ENCODE measurements around the gene SLC25A21. TPM values are rescaled to one million over a fixed set of nuclear protein-coding genes. Genes with fewer than 3 reads are reported as not detected.

The SLC25A21 gene
- polyA plus RNA-seq, 2 donors = 0.53 to 0.74 TPM

DNA sequence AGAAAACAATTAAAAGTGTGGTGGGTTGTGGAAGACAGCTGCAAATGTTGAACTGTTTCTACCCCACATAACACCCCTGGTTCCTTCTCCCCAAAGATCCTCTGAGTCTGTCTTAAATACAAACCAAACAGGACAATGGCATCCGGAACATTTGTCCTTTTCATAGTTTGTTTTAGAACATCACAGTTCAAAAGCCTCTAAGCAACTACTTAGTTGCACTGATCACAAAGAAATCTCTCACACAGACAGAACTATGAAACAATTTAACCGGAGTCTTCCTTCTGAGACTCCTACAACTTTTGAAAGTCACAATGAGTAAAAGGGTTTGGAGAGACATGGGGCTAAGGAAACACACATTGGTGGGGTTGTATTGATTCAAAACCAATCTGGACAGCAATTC lies 125.6 kb downstream of the SLC25A21 start:
- no peaks in the 10 kb centered on the region for H3K27me3 ChIP-seq (ENCODE audit: control insufficient read depth in 1 of 2, insufficient read depth in 2 of 2, low read length in 2 of 2)
- H3K4me1 ChIP-seq (ENCODE audit: control insufficient read depth in 2 of 2, insufficient read depth in 2 of 2, low read length in 1 of 2) = no peaks in the 10 kb centered on the region
- H3K4me3 ChIP-seq (ENCODE audit: low read depth in 1 of 2, low read length in 2 of 2) = no peak overlapping the region
- 83 to 91% methylated on average over 2 of the region's 2 CpGs for WGBS, 2 donors
- H3K27ac ChIP-seq (ENCODE audit: low read depth in 2 of 2, low read length in 1 of 2) = no peak overlapping the region
- no peaks in the 10 kb centered on the region for H3K36me3 ChIP-seq (ENCODE audit: control insufficient read depth in 2 of 2, insufficient read depth in 2 of 2, low read length in 1 of 2)
- no peaks in the 10 kb centered on the region for H3K9me3 ChIP-seq (ENCODE audit: control insufficient read depth in 2 of 2, insufficient read depth in 1 of 2, low read depth in 1 of 2, low read length in 1 of 2)

DNA sequence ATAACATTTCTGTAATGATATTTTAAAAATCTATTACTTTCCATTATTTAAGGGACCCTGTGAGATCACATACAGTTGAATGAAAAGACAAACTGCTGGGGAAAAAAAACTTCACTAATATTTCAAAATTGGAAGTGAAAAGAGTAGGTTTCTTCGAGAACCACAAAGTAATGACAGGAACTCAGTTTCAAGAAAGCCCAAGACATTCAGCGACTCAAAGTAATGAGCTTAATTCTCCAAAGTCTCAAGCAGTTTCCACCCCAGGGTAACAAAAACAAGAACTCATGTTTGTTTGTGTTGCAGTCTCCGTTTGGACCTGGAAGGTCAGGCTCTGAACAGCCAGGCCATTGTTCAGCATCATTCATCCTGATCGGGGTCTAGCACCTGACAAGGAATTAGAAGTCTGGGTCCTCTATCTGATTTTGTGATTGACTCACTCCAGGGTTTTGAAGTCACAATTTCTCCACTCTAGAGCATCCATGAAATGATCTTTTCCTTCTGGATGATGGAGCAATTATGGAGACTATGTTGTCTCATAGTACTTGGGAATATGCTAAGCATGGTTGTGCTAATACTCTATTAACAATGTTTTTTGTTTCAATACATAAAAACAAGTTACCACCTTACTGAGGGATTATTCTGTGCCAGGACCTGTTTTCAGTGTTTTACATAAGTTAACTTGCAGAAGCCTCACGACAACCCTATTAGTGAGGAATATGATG lies 126.9 kb downstream of the SLC25A21 start:
- Histone ChIP-seq H3K9me3 (ENCODE audit: control insufficient read depth in 2 of 2, insufficient read depth in 1 of 2, low read depth in 1 of 2, low read length in 1 of 2) (no peaks in the 10 kb centered on the region), H3K27me3 (ENCODE audit: control insufficient read depth in 1 of 2, insufficient read depth in 2 of 2, low read length in 2 of 2) (no peaks in the 10 kb centered on the region), H3K4me1 (ENCODE audit: control insufficient read depth in 2 of 2, insufficient read depth in 2 of 2, low read length in 1 of 2) (no peaks in the 10 kb centered on the region), H3K27ac (ENCODE audit: low read depth in 2 of 2, low read length in 1 of 2) (no peak overlapping the region), H3K4me3 (ENCODE audit: low read depth in 1 of 2, low read length in 2 of 2) (no peak overlapping the region), H3K36me3 (ENCODE audit: control insufficient read depth in 2 of 2, insufficient read depth in 2 of 2, low read length in 1 of 2) (no peaks in the 10 kb centered on the region)
- 70% methylated on average over 5 of the region's 5 CpGs for WGBS, 2 donors

DNA sequence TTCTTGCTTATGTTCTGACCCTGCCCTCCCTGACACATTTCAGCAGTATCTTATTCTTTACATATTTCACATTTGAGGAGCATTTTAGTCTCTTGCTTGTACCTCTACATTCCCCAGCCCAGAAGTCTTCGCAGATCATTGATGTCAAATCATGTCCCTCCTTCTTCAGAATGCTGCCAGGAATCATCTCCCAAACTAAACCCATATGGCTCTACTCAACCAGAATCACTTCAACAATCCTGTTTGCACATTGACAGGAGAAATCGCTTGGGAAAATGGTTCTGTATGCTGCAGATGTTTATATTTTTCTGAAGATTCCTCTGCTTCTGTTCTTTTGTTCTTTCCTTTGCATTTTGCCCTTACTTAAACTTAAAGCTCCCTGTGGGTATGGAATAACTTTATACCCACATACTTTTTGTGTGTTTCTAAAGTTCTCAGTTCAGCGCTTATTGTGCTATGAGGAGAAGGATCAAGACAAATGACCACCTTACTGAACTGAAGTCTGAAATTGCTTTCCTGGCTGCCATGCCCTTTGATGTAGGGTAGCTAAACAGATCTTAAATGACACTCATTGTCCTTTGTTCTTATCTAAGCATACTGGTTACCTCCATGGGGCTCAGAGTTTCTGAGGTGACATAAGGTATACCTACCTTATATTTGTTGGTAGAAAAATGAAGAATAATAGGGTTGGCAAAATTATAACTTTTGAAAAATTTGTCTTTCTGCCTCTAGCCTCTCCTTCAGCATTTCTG lies 134.6 kb downstream of the SLC25A21 start:
- H3K27me3 ChIP-seq (ENCODE audit: control insufficient read depth in 1 of 2, insufficient read depth in 2 of 2, low read length in 2 of 2) = no peaks in the 10 kb centered on the region
- H3K9me3 ChIP-seq (ENCODE audit: control insufficient read depth in 2 of 2, insufficient read depth in 1 of 2, low read depth in 1 of 2, low read length in 1 of 2) = no peaks in the 10 kb centered on the region
- H3K4me3 ChIP-seq (ENCODE audit: low read depth in 1 of 2, low read length in 2 of 2) = no peak overlapping the region
- WGBS, 2 donors = 77% methylated on average over 3 of the region's 3 CpGs
- no peaks in the 10 kb centered on the region for H3K36me3 ChIP-seq (ENCODE audit: control insufficient read depth in 2 of 2, insufficient read depth in 2 of 2, low read length in 1 of 2)
- H3K27ac ChIP-seq (ENCODE audit: low read depth in 2 of 2, low read length in 1 of 2) = no peak overlapping the region
- no peaks in the 10 kb centered on the region for H3K4me1 ChIP-seq (ENCODE audit: control insufficient read depth in 2 of 2, insufficient read depth in 2 of 2, low read length in 1 of 2)

DNA sequence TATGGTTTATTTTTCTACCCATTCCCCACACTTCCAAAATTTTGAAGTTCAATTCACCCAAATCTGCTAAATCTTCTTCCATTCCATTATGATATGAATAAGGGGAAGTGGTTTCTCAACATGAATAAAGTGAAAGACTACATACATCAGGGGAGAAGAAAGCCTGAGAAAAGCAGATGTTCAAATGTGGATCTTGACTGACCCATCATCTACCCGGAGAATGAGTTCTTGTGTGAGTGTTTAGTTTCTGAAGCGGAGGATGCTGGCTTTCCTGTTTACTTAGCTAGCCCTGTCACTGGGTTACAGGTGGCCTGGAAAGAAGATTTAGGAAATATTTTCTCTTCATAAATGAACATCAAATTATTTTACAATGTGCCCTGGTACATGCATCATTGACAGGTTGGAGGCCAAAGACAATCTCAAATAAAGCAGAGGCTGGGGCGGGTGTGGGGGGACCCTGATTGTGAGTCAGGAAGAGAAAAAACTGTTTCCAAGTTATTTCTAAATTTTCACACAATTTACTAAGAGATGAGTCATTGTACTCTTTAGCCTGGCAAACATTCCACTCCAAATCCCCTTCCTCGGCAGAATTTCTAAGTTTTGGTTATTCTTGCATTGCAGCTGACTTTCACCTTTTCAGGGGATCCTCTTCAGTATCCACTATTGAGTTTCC lies 135.6 kb downstream of the SLC25A21 start:
- Histone ChIP-seq H3K9me3 (ENCODE audit: control insufficient read depth in 2 of 2, insufficient read depth in 1 of 2, low read depth in 1 of 2, low read length in 1 of 2) (no peaks in the 10 kb centered on the region), H3K4me3 (ENCODE audit: low read depth in 1 of 2, low read length in 2 of 2) (no peak overlapping the region), H3K27me3 (ENCODE audit: control insufficient read depth in 1 of 2, insufficient read depth in 2 of 2, low read length in 2 of 2) (no peaks in the 10 kb centered on the region), H3K27ac (ENCODE audit: low read depth in 2 of 2, low read length in 1 of 2) (no peak overlapping the region), H3K4me1 (ENCODE audit: control insufficient read depth in 2 of 2, insufficient read depth in 2 of 2, low read length in 1 of 2) (no peaks in the 10 kb centered on the region), H3K36me3 (ENCODE audit: control insufficient read depth in 2 of 2, insufficient read depth in 2 of 2, low read length in 1 of 2) (no peaks in the 10 kb centered on the region)
- WGBS, 2 donors = 59 to 69% methylated on average over 4 of the region's 4 CpGs

DNA sequence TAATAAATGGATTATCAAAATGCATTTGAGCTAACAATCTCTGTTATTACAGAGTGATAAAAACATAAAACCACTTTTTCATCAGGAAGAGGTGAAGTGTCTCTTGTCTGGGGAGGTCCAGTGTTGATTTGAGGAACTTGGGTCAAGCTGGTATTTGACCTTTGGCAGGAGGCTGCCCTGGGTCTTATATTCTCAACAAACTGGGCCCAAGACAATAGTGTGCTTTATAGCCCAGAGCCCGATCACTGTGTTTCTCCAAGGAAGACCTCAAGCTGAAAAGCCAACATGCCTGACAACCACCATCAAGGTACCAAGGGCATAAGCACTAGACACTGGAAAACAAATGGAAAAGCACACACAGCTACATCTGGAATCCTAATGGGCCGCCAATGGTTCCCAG lies 137.0 kb downstream of the SLC25A21 start:
- H3K36me3 ChIP-seq (ENCODE audit: control insufficient read depth in 2 of 2, insufficient read depth in 2 of 2, low read length in 1 of 2) = no peaks in the 10 kb centered on the region
- H3K9me3 ChIP-seq (ENCODE audit: control insufficient read depth in 2 of 2, insufficient read depth in 1 of 2, low read depth in 1 of 2, low read length in 1 of 2) = no peaks in the 10 kb centered on the region
- no peaks in the 10 kb centered on the region for H3K4me1 ChIP-seq (ENCODE audit: control insufficient read depth in 2 of 2, insufficient read depth in 2 of 2, low read length in 1 of 2)
- no peak overlapping the region for H3K27ac ChIP-seq (ENCODE audit: low read depth in 2 of 2, low read length in 1 of 2)
- H3K4me3 ChIP-seq (ENCODE audit: low read depth in 1 of 2, low read length in 2 of 2) = no peak overlapping the region
- WGBS, 2 donors = 86 to 97% methylated on average over 2 of the region's 2 CpGs
- no peaks in the 10 kb centered on the region for H3K27me3 ChIP-seq (ENCODE audit: control insufficient read depth in 1 of 2, insufficient read depth in 2 of 2, low read length in 2 of 2)

DNA sequence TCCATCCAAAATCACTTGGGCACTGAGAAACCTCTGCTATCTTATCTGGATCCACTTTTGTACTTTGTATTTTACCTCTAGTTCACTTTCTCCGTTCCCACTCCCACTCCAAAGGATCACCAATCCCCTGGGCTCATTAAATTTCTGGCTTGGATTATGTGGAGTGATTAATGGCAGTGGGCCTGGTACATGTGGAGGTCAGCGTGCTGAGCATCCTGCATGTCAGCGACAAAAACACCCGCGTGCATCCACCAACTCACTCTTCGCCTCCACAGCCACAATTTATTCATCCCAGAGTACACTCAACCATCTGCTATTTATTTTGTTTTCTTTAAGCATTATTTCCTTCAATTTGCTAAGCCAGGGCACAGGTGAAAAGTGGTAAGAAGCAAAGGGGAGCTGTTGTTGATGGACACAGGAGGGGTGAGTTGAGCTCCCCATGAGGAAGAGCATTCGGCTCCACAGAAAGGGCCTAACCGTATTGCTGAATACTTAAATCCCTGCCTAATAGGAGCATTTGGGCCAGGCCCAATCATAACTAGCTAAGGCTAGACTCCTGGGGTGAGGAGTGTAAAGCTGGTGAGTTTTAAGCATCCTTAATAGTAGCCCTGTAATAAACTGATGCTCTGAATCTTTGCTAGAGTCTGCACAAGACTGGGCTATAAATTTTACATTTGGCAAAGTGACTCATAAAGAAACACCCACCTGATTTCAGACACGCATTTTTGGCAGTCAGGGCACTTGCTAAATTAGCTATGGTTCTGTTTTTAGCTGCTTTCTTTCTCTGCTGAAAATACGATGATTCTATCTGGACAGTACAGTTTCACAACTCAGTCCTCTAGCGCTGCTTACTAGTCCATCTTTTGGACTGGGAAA lies 137.8 kb downstream of the SLC25A21 start:
- no peaks in the 10 kb centered on the region for H3K9me3 ChIP-seq (ENCODE audit: control insufficient read depth in 2 of 2, insufficient read depth in 1 of 2, low read depth in 1 of 2, low read length in 1 of 2)
- no peaks in the 10 kb centered on the region for H3K27me3 ChIP-seq (ENCODE audit: control insufficient read depth in 1 of 2, insufficient read depth in 2 of 2, low read length in 2 of 2)
- H3K4me3 ChIP-seq (ENCODE audit: low read depth in 1 of 2, low read length in 2 of 2) = no peak overlapping the region
- no peaks in the 10 kb centered on the region for H3K4me1 ChIP-seq (ENCODE audit: control insufficient read depth in 2 of 2, insufficient read depth in 2 of 2, low read length in 1 of 2)
- H3K36me3 ChIP-seq (ENCODE audit: control insufficient read depth in 2 of 2, insufficient read depth in 2 of 2, low read length in 1 of 2) = no peaks in the 10 kb centered on the region
- WGBS, 2 donors = 66 to 73% methylated on average over 11 of the region's 11 CpGs
- no peak overlapping the region for H3K27ac ChIP-seq (ENCODE audit: low read depth in 2 of 2, low read length in 1 of 2)

DNA sequence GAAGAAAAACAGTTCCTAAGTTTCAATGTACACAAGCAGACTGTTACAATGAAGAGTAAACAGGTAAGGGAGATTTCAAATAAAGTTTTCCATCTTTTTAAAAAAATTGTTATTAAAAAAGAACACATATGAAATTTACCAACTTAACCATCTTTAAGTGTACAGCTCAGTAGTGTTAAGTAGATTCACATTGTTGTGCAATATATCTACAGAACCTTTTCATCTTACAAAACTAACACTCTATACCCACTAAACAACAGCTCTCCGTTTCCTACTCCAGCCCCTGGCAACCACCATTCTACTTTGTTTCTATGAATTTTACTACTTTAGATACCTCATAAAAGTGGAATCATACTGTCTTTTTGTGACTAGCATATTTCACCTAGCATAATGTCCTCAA lies 139.5 kb downstream of the SLC25A21 start:
- WGBS, 2 donors = 78 to 88% methylated on average over 1 of the region's 1 CpG
- Histone ChIP-seq H3K27me3 (ENCODE audit: control insufficient read depth in 1 of 2, insufficient read depth in 2 of 2, low read length in 2 of 2) (no peaks in the 10 kb centered on the region), H3K36me3 (ENCODE audit: control insufficient read depth in 2 of 2, insufficient read depth in 2 of 2, low read length in 1 of 2) (no peaks in the 10 kb centered on the region), H3K4me3 (ENCODE audit: low read depth in 1 of 2, low read length in 2 of 2) (no peak overlapping the region), H3K27ac (ENCODE audit: low read depth in 2 of 2, low read length in 1 of 2) (no peak overlapping the region), H3K4me1 (ENCODE audit: control insufficient read depth in 2 of 2, insufficient read depth in 2 of 2, low read length in 1 of 2) (no peaks in the 10 kb centered on the region), H3K9me3 (ENCODE audit: control insufficient read depth in 2 of 2, insufficient read depth in 1 of 2, low read depth in 1 of 2, low read length in 1 of 2) (no peaks in the 10 kb centered on the region)

DNA sequence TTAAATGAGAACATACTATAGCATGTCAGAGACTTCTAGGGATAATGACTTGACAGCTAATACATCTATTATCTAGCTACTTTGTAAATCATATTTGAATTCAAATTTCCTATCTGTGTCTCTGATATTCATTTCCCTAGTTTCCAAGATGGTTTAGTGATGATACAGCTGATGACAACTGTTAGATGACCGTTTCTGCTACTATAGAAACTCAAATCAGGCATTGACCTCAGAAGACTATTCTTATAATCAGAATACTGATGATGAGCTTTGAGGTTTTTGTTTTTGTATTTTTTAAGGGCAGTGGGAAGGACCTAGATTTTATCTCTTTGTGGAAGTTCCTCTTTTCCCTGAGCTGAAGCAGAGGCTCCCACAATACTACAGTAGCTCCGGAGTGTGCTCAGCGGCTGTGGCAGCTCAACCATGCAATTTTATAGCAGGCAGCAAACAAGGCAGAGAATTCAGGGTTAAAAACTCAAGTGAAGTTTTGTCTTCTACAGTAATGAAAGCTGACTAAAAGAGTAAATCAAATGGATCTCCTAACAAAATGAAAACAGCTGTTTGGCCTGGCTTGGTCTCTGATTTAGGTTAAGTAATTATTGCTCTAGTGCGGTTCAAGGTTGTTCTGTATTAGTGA lies 145.1 kb downstream of the SLC25A21 start:
- no peaks in the 10 kb centered on the region for H3K36me3 ChIP-seq (ENCODE audit: control insufficient read depth in 2 of 2, insufficient read depth in 2 of 2, low read length in 1 of 2)
- no peak overlapping the region for H3K27ac ChIP-seq (ENCODE audit: low read depth in 2 of 2, low read length in 1 of 2)
- 72 to 81% methylated on average over 4 of the region's 4 CpGs for WGBS, 2 donors
- H3K9me3 ChIP-seq (ENCODE audit: control insufficient read depth in 2 of 2, insufficient read depth in 1 of 2, low read depth in 1 of 2, low read length in 1 of 2) = no peaks in the 10 kb centered on the region
- H3K4me1 ChIP-seq (ENCODE audit: control insufficient read depth in 2 of 2, insufficient read depth in 2 of 2, low read length in 1 of 2) = no peaks in the 10 kb centered on the region
- H3K27me3 ChIP-seq (ENCODE audit: control insufficient read depth in 1 of 2, insufficient read depth in 2 of 2, low read length in 2 of 2) = no peaks in the 10 kb centered on the region
- no peak overlapping the region for H3K4me3 ChIP-seq (ENCODE audit: low read depth in 1 of 2, low read length in 2 of 2)

All from esophagus (tissue), 2 donors.